Vagina (tissue), 2 donors: Measurements from ENCODE around the gene IDUA.

Source experiments
- POLR2A ChIP-seq, 2 donors: fragments of 450-650 bp; IDR thresholded peaks; one replicate each; pipeline ENCODE4 v1.6.1; 2017; ENCODE audit warnings: antibody characterized with exemption in 2 of 2, mild to moderate bottlenecking in 2 of 2, moderate library complexity in 2 of 2
- POLR2AphosphoS5 ChIP-seq, 2 donors: sonication (generic); formaldehyde crosslinking; IDR thresholded peaks; one replicate each; pipeline ENCODE4 v1.9.0; 2017; ENCODE audit warnings: antibody characterized with exemption in 2 of 2, mild to moderate bottlenecking in 2 of 2, low read depth in 1 of 2; ENCODE audit not compliant: insufficient read depth in 1 of 2

GRCh38 chr4:985123-985830, 1.6 kb upstream of the IDUA start:
- no peak for TF ChIP-seq POLR2AphosphoS5 (IDR thresholded peaks at IDR 0.05; ENCODE audit: insufficient read depth in 1 of 2, low read depth in 1 of 2)
- TF ChIP-seq POLR2A (IDR thresholded peaks at IDR 0.05), result no peak
